Thyroid gland (tissue), 4 donors: ENCODE results near the gene TRPM1.

ENCODE experiments used
- CTCF ChIP-seq, 6 experiments: fragments of 200-600 bp in 3 of 6; fragments of 450-650 bp in 3 of 6; sonication (generic) in 3 of 6; IDR thresholded peaks; one replicate each; pipeline ENCODE4 v1.5.1; 2016 to 2019; ENCODE audit warnings: antibody characterized with exemption in 6 of 6, mild to moderate bottlenecking in 2 of 6, inconsistent platforms in 1 of 6, moderate library complexity in 1 of 6
- POLR2A ChIP-seq, 2 donors: fragments of 450-650 bp; IDR thresholded peaks; one replicate each; pipeline ENCODE4 v1.6.1; 2017; ENCODE audit warnings: antibody characterized with exemption in 2 of 2, mild to moderate bottlenecking in 2 of 2, moderate library complexity in 1 of 2

- TF ChIP-seq POLR2A (IDR thresholded peaks at IDR 0.05) = no peak
- TF ChIP-seq CTCF (IDR thresholded peaks at IDR 0.05) = no peak
Observed at GRCh38 chr15:31131853-31132375, 30.4 kb upstream of the TRPM1 start.
